Measurements from ENCODE around the gene ATG16L2.
"Not testable (repeated sequence)": the region's sequence is repeated elsewhere in the genome, so short reads cannot be mapped to it uniquely, and the experiment has no call there.

The ATG16L2 gene

DNA sequence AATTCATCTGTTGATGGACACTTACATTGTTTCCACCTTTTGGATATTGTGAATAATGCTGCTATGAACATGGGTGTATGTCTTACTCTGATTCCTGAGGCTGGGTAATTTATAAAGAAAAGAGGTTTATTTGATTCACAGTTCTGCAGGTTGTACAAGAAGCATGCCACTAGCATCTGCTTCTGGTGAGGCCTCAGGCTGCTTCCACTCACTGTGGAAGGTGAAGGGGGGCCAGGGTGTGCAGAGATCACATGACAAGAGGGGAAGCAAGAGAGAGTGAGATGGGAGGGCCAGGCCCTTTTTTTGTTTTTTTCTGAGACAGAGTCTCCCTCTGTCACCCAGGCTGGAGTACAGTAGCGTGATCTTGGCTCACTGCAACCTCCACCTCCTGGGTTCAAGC, 7.8 kb upstream of the ATG16L2 start:
- not testable (repeated sequence) for DNase-seq (ENCODE audit: low read depth in 3 of 3)

DNA sequence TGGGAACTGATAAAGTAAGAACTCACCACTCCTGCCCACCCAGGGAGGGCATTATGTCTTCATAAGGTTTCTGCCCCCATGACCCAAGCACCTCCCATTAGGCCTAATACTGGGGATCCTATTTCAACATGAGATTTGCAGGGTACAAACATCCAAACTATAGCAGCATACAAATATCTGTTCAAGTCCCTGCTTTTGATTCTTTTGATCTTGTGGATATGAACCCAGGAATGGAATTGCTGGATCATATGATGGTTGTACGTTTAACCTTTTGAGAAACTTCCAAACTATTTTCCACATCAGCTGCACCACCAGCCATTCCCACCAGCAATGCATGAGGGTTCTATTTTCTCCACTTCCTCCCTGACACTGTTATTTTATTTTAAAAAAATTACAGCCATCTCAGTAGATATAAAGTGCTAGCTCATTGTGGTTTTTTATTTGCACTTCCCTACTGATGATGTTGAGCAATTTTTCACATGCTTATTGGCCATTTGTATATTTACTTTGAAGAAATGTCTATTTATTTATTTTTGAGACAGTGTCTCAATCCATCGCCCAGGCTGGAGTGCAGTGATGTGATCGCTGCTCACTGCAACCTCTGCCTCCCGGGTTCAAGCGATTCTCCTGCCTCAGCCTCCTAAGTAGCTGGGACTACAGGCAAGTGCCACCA, 7.1 kb upstream of the ATG16L2 start:
- DNase-seq (ENCODE audit: low read depth in 3 of 3): no peak

DNA sequence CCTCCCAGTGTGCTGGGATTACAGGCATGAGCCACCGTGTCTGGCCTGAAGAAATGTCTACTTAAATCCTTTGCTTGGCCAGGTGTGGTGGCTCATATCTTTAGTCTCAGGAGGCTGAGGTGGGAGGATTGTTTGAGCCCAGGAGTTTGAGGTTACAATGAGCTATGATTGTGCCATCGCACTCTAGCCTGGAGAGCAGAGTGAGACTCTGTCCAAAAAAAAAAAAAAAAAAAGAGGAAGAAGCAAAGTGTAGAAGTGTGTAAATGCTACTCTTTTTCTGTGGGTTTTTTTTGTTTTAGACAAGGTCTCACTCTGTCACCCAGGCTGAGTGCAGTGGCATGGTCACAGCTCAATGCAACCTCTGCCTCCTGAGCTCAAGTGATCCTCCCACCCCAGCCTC, 6.4 kb upstream of the ATG16L2 start:
- no peak for DNase-seq (ENCODE audit: low read depth in 3 of 3)

DNA sequence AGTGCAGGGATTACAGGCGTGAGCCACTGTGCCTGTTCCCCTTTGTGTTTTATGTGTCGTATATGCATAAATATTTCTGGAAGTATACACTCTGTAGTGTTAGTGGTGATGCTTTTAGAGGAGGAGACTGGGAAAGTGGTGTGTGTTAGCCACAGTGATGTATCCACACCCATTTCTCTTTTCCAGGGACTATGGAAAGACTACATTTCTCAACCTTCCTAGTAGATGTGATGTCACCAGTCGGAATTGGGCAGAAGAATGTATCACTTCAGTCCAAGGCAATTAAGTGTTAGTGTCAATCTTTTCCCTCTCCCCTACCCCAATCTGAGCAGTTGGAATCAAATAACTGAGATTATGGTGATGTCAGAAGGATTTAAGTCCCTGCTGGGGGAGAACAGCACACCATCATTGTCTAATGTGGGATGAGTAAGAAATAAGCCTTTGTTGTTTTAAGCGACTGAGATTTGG, 5.8 kb upstream of the ATG16L2 start:
- no peak for DNase-seq (ENCODE audit: low read depth in 3 of 3)

DNA sequence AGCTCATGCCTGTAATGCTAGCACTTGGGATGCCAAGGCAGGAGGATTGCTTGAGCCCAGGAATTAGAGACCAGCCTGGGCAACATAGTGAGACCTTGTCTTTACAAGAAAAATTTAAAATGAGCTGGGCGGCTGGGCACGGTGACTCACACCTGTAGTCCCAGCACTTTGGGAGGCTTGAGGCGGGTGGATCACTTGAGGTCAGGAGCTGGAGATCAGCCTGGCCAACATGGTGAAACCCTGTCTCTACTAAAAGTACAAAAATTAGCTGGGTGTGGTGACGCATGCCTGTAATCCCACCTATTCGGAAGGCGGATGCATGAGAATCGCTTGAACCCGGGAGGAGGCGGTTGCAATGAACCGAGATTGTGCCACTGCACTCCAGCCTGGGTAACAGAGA, 2.5 kb upstream of the ATG16L2 start:
- DNase-seq (ENCODE audit: low read depth in 3 of 3): not testable (repeated sequence)

DNA sequence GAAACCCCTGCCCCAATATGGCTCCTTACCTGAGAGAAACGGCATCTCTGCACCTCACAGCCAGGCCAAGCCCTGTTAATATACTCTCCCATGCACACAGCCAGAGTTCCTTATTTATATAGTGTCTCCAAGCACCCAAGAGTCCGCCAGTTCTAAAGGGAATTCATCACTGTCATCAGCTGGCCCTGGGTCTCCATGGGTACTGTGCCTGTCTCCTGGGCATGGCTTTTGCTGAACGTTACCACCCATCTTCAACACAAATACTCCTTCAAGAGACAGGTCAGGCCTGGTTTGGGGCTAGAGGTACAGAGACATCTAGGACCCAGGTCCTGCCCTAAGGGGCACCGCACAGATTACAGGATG, 1.6 kb upstream of the ATG16L2 start:
- DNase-seq (ENCODE audit: low read depth in 3 of 3): no peak

DNA sequence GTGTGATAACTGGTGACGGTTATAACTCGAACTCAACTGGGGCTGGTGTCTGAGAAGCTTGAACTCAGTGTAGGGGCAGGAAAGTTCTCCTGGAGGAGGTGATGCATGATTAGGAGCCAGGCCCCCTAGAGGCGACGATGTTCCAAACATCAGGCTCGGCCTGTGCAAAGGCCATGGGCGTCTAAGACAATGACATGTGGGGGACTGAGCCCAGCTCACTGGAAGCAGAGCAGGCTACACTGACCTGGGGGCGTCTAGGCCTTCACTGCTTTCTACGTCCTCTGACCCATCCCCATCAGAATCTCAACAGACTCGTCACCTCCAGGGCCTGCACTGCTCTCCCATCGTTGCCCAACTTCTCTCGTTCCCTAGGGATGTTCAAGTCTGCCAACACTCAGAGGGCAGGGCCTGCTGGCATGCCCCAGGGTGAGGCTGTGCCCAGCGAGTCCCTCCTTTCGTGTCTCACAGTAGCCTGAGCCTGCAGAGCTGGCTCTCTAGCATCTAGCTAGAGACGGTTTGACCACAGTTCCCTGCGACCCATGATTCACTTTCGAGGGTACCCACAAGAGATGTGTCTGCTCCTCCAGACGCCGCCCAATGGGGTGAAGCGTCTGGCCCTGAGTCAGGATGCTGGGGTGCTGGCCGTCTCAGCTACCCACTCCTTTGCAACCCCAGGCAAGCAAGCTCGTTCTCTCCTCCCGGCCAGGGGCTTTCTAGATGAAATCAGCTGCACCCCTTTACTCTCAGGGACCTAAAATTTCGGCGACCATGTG, 1.1 kb upstream of the ATG16L2 start:
- DNase-seq (ENCODE audit: low read depth in 3 of 3): peak; percentile 29 to 50 (median 45)

DNA sequence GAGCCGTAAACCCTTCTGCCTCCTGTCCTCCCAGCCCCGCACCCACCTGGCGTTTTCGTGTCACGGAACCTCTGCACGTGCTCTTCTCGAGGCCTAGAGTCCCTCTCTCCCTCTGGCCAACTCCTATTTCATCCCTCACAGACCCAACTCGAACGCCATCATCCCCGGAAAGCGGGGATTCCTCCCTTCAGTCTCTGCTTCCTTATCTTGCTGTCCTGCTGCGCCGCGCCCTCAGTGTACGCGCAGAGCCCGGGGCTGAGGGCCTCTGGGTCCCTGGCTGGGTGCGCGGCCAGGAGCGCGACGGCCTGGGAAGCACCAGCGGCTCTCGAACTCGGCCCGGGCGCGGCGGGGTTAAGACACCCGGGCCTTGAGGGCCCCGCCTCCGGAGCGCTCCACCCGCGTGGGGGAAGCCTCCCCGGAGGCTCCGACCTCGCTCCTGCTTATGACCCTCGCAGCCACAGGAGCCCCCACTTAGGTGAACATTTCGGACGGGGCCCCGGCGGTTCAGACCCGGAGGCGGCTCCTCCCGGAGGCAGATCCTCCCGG, 398 bp upstream of the ATG16L2 start:
- peak in 1 of 3 experiments; percentile 82 for DNase-seq (ENCODE audit: low read depth in 3 of 3)

DNA sequence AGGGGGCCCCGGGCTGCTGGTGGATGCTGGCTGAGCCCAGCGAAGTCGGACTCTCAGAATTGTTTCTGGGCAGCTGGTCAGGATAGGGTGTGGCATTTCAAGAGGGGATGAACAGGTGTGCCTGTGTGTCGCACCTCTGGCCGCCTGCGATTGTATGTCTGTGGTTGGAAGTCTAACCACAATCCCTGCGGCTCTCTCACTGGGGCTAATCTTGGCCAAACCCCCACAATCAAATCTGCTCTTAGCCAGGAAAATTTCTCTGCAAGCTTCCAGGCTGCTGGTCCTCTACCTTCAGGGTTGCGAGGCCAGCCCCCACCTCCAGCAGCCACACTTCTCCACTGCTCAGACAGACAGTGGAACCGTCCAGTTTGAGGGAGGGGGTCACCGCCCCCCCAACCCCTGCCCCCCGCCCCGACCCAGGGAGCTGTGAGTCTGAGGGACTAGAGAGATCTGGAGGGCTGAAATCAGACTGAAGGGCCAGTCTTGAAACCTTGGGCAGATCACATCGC, 953 bp downstream of the ATG16L2 start:
- DNase-seq (ENCODE audit: low read depth in 3 of 3): no peak

DNA sequence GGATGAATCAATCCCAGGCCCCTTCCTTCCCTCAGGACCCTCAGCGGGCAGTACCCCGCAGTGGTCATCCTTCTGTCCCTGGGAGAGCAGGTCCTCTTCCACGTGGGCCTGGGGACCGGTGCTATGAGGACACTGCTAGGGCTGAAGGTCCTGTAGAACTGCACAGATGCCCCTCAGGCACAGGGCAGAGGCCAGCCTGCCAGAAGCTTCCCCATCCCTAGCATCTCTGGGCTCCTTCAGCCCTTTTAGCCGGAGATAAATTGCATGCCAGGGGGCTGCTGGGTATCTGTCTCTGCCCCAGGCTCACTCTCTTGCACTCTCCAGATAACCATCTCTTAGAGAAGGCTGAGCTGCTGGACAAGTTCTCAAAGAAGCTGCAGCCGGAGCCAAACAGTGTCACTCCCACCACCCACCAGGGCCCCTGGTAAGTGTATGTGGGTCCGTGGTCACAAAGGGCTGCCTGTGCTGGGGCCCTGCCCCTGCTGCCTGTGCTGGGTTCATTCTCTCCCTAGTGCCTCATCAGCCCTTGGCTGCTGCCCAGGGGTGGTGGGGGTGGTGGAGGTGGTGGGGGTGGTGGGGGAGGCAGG, 2.3 kb downstream of the ATG16L2 start:
- DNase-seq (ENCODE audit: low read depth in 3 of 3): no peak

DNA sequence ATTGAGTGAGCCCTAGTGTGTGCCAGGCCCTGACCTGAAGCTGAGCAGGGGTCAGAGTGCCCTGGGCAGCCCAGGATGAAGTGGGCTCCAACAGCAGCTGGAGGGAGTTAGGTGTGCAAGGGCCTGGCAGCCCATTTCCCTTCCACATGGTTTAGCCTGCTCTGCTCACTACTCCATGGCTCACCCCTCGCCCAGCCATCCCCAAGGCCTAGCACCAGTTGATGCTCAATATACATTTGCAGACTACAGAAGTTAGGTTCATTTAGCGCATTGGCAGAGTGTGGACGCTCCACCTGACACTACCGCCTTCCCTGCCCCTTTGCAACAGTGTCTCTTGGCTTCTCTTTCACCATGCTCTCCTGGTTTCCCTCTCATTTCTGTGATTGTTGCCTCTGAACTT, 3.8 kb downstream of the ATG16L2 start:
- no peak for DNase-seq (ENCODE audit: low read depth in 3 of 3)

DNA sequence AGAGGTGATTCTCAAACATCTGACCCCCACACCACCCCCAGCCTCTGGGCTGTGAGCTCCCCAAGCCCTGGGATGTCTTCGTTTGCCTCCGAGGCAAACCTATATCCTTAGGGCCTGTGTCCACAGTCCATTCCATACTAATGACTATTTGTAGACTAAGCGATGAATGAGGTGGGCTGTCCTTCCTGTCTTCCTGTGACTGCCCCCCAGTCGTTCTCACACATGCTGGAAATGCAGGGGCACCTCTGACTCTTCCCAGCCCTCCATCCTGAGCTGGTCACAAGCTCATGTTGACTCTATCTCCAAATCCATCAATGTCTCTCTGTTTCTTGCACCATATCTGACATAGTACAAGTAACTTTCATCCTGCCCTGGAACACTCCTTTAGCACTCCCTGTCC, 4.8 kb downstream of the ATG16L2 start:
- DNase-seq (ENCODE audit: low read depth in 3 of 3): no peak

DNA sequence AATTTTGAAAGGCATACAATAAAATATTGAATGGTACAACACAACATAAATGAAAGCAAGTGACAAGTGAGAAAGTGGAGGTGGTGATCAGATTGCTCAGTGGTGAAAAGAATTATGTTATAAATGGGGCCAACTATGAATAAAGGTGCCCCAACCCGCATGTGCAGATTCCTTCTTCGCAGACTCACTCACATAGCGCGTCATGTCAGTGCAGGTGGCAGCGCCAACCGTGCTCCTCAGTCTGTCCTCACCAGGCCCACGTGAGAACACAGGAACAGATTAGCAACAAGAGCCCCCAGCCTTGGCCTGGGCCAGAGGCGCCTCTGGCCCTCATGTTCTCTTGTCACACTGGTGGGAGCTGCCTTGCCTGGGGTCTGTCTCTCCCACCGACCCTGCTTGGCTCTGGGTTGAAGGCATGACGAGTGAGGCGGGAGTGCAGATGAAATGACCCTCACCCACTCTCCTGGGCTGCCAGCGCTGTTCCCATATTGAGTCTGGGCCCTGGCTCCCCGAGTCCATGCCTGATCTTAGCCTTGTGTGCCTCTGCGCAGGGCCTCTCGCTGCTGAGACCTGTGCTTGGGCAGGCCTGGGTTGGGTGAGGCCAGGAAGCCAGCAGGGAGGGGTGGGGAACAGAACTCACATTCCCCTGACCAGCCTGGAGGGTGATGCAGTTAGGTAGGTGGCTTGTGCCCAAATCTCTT, 6.4 kb downstream of the ATG16L2 start:
- no peak for DNase-seq (ENCODE audit: low read depth in 3 of 3)

DNA sequence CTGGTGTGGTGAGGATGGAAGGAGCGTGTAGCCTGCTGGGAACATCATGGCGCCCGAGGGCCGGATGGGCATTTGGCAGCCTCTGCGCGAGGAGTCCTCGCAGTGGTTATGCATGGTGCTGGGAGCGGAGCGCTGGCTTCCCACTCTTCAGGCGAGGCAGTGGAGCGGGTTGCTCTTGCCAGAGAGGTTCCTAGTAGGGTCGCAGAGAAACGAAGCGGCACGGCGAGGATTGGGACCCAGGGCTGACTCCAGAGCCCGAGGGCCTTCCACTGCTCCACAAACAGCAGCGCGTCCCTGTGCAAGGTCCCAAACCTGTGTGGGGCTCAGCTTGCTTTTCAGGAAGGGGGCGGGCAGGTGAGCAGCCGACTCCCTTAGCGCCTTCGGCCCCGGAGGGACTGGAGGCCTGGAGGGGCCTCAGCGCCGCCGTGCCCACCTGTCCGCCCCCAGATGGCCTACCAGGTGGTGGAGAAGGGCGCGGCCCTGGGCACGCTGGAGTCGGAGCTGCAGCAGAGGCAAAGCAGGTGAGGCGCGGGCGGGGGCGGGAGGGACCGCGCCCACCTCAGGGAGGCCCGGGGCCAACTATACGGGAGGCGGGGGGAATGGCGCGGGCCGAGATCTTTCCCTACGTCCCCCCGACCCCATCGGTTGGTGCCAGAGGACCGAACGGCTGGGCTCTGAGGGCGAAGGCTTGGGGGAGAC, 7.2 kb downstream of the ATG16L2 start:
- DNase-seq (ENCODE audit: low read depth in 3 of 3): no peak

DNA sequence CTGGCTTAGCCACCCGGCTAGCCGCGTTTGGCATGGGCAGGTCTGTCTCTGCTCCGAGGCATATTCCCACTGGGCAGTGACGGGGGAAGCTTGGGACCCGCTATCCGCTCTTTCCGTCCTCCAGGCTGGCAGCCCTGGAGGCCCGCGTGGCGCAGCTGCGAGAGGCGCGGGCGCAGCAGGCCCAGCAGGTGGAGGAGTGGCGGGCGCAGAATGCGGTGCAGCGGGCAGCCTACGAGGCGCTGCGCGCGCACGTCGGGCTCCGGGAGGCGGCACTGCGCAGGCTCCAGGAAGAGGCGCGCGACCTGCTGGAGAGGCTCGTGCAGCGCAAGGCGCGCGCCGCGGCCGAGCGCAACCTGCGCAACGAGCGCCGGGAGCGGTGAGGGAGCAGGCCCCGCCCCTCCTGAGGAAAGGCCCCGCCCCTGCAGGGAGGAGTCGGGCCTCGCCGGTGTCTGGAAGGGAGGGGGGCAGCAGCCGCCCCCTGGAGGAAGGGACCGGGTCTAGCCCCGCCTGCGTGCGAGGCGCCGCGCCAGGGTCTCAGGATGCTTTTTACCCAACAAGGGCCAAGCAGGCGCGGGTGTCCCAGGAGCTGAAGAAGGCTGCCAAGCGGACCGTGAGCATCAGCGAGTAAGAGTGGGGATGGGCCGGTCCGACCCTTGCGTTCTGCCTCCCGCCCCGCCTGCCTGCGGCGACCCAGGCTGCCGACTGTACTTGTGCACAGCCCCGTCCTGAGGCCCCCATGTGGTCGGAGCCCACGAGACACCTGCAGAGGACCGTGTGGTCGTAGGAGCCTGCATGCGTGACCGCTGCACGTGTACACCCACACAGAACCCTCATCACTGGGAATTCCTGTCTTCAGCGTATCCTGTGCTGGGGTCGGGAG, 7.9 kb downstream of the ATG16L2 start:
- DNase-seq (ENCODE audit: low read depth in 3 of 3): peak; percentile 54 to 84 (median 73)

DNA sequence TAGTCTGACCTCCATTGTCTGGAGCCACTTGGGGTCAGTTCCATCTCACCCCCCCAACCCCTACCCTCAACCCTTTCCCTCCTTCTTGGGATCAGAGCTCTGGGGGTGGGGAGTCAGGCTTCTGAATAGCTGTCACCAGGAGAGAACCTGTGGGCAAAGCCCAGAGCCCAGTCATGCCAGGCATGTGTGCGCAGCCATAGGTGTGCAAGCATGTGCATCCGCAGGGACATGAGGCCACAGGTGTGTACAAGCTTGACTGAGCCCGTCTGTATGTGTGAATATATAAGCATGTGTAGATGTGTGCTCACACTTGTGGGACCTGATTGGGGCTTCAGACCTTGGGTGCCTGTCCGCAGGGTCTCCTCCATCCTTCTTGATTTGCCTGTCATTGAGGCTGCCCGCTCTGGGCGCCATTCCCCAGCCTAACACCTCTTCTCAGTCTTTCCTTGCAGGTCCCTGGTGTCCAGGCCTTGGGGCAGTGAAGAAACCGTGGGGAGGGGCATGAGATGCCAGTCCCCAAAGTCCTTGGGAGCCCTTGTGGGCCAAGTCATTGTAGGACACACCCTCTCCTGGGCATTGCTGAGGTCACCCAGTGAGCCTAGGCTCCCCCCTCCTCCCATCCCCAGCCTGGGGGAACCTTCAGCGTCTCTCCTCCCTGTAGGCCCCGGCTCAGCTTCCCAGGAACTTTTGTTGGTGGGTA, 9.0 kb downstream of the ATG16L2 start:
- DNase-seq (ENCODE audit: low read depth in 3 of 3): no peak

DNA sequence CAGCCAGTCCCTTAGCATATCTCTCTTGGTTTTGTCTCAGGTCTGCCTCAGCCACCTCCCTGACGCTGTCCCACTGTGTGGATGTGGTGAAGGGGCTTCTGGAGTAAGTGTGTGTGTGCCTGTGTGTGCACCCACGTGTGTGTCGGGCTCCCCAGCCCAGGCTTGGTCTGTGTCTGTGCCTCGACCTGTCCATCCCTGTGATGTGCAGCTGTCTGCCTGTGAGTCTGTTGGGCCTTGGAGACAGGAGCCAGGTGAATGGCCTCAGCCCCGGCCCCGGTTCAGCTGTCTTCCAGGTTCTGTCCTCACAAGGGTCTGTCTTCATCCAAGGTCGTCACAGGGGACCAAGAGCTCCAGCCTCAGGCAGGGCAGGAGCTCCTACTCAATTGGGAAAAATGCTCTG, 9.8 kb downstream of the ATG16L2 start:
- no peak for DNase-seq (ENCODE audit: low read depth in 3 of 3)

DNA sequence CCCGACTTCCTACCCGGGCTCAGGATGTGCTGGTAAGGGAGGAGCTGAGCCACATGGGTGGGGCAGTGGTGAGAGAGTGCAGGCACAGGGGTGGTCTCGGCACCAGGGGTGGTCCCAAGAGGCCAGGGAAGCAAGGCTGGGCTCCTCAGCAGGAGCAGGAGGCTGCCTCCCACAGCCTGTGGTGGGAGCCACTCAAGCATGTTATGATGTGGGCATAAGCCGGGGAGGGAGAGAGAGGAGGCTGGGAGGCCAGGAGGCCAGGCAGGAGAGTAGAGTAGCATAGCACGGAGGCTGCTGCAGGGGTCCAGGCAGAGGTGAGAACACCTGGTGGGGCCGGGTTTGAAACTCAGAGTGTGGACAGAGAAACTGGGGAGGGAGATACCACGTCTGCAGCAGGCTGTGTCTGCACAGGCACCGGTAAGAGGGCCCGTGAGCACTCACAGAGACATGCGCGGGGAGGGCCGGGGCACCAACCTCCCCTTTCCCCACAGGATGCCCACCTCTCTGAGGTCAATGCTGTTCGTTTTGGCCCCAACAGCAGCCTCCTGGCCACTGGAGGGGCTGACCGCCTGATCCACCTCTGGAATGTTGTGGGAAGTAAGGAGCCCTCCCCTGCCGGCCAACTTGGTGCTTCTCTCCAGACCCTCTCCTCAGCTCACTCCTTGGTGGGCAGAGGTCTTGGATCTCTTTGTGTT, 10.7 kb downstream of the ATG16L2 start:
- DNase-seq (ENCODE audit: low read depth in 3 of 3): no peak

DNA sequence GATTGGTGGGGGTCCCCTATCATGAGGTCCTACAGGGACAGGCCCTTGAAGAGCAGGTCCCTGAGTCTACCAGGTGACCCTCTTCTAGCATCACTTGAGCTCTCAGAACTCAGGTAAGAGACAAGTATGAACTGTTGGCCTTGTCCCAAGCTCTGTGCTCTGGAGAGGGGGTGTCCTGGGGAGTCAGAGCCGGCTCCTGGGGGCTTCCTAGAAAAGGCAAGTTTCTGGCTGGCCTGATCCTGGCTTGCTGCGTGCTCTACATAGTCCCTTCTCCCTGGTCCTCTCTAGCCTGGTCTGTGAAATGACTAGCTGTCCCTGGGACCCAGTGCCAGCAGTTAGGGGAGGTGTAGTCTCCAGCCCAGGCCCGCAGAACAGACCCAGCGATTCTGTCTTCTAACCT, 11.4 kb downstream of the ATG16L2 start:
- no peak for DNase-seq (ENCODE audit: low read depth in 3 of 3)
